GM23338 (cell line): ENCODE results near the gene EIF2D. TPM values are rescaled to one million over a fixed set of nuclear protein-coding genes. Genes with fewer than 3 reads are reported as not detected.

ENCODE experiments used
- ATAC-seq: fragments of 200-7000 bp; cut with Tn5 transposase; 3 replicates; pipeline ENCODE4 v1.9.1; 2020
- DNase-seq: peaks from one replicate; pipeline ENCODE4 v3.0.0-alpha.2; 2015; ENCODE audit warnings: low spot score
- H2AFZ ChIP-seq: fragments of 200-600 bp; sonication (generic); 2 replicates; pipeline ENCODE4 v1.8.0; 2016; ENCODE audit warnings: antibody characterized with exemption, mild to moderate bottlenecking, moderate library complexity
- H3F3A ChIP-seq: fragments of 200-600 bp; sonication (generic); replicated peaks from 2 replicates; pipeline ENCODE4 v1.8.0; 2017; ENCODE audit warnings: antibody characterized with exemption, mixed run types, low read depth
- H3K27ac ChIP-seq: fragments of 200-600 bp; sonication (generic); 2 replicates; pipeline ENCODE4 v1.6.1; 2016; ENCODE audit warnings: low read depth
- H3K27me3 ChIP-seq: fragments of 200-600 bp; sonication (generic); 2 replicates; pipeline ENCODE4 v1.8.0; 2016; ENCODE audit warnings: mild to moderate bottlenecking, mixed run types, moderate library complexity; ENCODE audit not compliant: insufficient read depth
- H3K36me3 ChIP-seq: fragments of 200-600 bp; sonication (generic); 2 replicates; pipeline ENCODE4 v1.8.0; 2016; ENCODE audit warnings: mild to moderate bottlenecking; ENCODE audit not compliant: insufficient read depth
- H3K4me1 ChIP-seq: fragments of 200-600 bp; sonication (generic); 2 replicates; pipeline ENCODE4 v1.8.0; 2016; ENCODE audit warnings: mild to moderate bottlenecking, moderate library complexity; ENCODE audit not compliant: insufficient read depth
- H3K4me2 ChIP-seq: fragments of 200-600 bp; sonication (generic); 2 replicates; pipeline ENCODE4 v1.7.1; 2017; ENCODE audit warnings: mixed run types
- H3K4me3 ChIP-seq: fragments of 200-600 bp; sonication (generic); 2 replicates; pipeline ENCODE4 v1.6.1; 2016; ENCODE audit warnings: mixed run types
- H3K79me2 ChIP-seq: fragments of 200-600 bp; sonication (generic); replicated peaks from 2 replicates; pipeline ENCODE4 v1.8.0; 2017; ENCODE audit warnings: mild to moderate bottlenecking; ENCODE audit not compliant: insufficient read depth
- H3K9me2 ChIP-seq: fragments of 200-600 bp; sonication (generic); 2 replicates; pipeline ENCODE4 v1.8.0; 2017; ENCODE audit not compliant: insufficient read depth
- H4K20me1 ChIP-seq: fragments of 200-600 bp; sonication (generic); replicated peaks from 2 replicates; pipeline ENCODE4 v1.8.0; 2017; ENCODE audit warnings: mild to moderate bottlenecking; ENCODE audit not compliant: insufficient read depth
- H3K27ac Mint-ChIP-seq: 2 replicates; pipeline ENCODE4 v1.8.0; 2020; ENCODE audit warnings: inconsistent platforms, mild to moderate bottlenecking, moderate library complexity, mixed read lengths
- H3K27me3 Mint-ChIP-seq: 3 replicates; pipeline ENCODE4 v1.8.0; 2022; ENCODE audit warnings: low read depth, mild to moderate bottlenecking, moderate library complexity, mixed read lengths, inconsistent platforms; ENCODE audit not compliant: insufficient read depth, poor library complexity
- H3K36me3 Mint-ChIP-seq: 3 replicates; pipeline ENCODE4 v1.8.0; 2021; ENCODE audit warnings: low read depth, mild to moderate bottlenecking, inconsistent platforms, moderate library complexity, mixed read lengths
- H3K4me1 Mint-ChIP-seq: 3 replicates; pipeline ENCODE4 v1.8.0; 2020; ENCODE audit warnings: mild to moderate bottlenecking, inconsistent platforms, mixed read lengths
- H3K4me3 Mint-ChIP-seq: 3 replicates; pipeline ENCODE4 v1.8.0; 2021; ENCODE audit warnings: moderate library complexity, mild to moderate bottlenecking, inconsistent platforms, mixed read lengths
- H3K9me3 Mint-ChIP-seq: 3 replicates; pipeline ENCODE4 v1.8.0; 2020; ENCODE audit warnings: moderate library complexity, mild to moderate bottlenecking, inconsistent platforms, mixed read lengths
- CTCF ChIP-seq, 2 experiments: fragments of 200-600 bp in 1 of 2; sonication (generic) in 1 of 2; conservative IDR thresholded peaks; 2 replicates each; pipeline versions ENCODE4 v1.5.1 to v1.6.1; 2016 to 2017; ENCODE audit warnings: antibody characterized with exemption in 2 of 2, low read depth in 2 of 2, mild to moderate bottlenecking in 2 of 2, moderate library complexity in 1 of 2
- EZH2 ChIP-seq: fragments of 200-600 bp; sonication (generic); IDR thresholded peaks from one replicate; pipeline ENCODE4 v1.8.0; 2017; ENCODE audit warnings: antibody characterized with exemption, mild to moderate bottlenecking, low read depth; ENCODE audit not compliant: unreplicated experiment
- EZH2phosphoT487 ChIP-seq: fragments of 200-600 bp; sonication (generic); IDR thresholded peaks from one replicate; pipeline ENCODE4 v1.8.1; 2018; ENCODE audit warnings: antibody characterized with exemption; ENCODE audit not compliant: unreplicated experiment
- JUNB ChIP-seq: IDR thresholded peaks from one replicate; pipeline ENCODE4 v1.6.1; 2016; ENCODE audit warnings: antibody characterized with exemption; ENCODE audit not compliant: unreplicated experiment
- NANOG ChIP-seq: IDR thresholded peaks from 2 replicates; pipeline ENCODE4 v1.6.1; 2016; ENCODE audit warnings: antibody characterized with exemption, borderline replicate concordance
- POLR2AphosphoS5 ChIP-seq: IDR thresholded peaks from 2 replicates; pipeline ENCODE4 v1.6.1; 2016; ENCODE audit warnings: antibody characterized with exemption, low read depth
- STAT1 ChIP-seq: IDR thresholded peaks from one replicate; pipeline ENCODE4 v1.6.1; 2016; ENCODE audit warnings: antibody characterized with exemption; ENCODE audit not compliant: unreplicated experiment
- ZNF331 ChIP-seq: fragments of 250-450 bp; sonication (Bioruptor Pico); IDR thresholded peaks from 2 replicates; pipeline ENCODE4 v1.5.0; 2020; ENCODE audit warnings: low read depth, mild to moderate bottlenecking, moderate library complexity
- ZNF462 ChIP-seq: fragments of 250-450 bp; sonication (Bioruptor Pico); IDR thresholded peaks from 2 replicates; pipeline ENCODE4 v1.5.0; 2020; ENCODE audit warnings: mild to moderate bottlenecking, moderate library complexity
- polyA plus RNA-seq: library from polyadenylated mRNA; unstranded; fragments of >200 nt; fragmentation: Nextera tagmentation; extraction: Ambion mirVana; gene quantifications from 2 replicates; pipeline ENCODE4 v1.2.1, GENCODE V29; 2016
- total RNA-seq: library from RNA; depleted of rRNA; stranded (reverse); fragments of >200 nt; shearing (Covaris generic); gene quantifications from 2 replicates; pipeline ENCODE4 v1.2.3, GENCODE V29; 2014

The EIF2D gene
- total and polyA plus RNA-seq, 2 experiments from 2014 or later, result 25.1 to 34.8 TPM

GRCh38 chr1:206596319-206596666 is 16.0 kb downstream of the EIF2D start:
- peaks cover 4% of the 10 kb centered on the region; the same call in 1 of the 3 replicates for H3K4me1 Mint-ChIP-seq
- H3K4me3 Mint-ChIP-seq, result no peak overlapping the region
- Histone ChIP-seq H3F3A (no peaks in the 10 kb centered on the region), H3K4me3 (no peak overlapping the region), H3K4me2 (no peak overlapping the region), H3K4me1 (no peaks in the 10 kb centered on the region), H2AFZ (no peak overlapping the region), H4K20me1 (peaks cover 6% of the 10 kb centered on the region; the same call in 1 of the 2 replicates), H3K27ac (no peak overlapping the region), H3K9me2 (no peaks in the 10 kb centered on the region), H3K79me2 (no peaks in the 10 kb centered on the region), H3K36me3 (peaks cover 19% of the 10 kb centered on the region), H3K27me3 (no peaks in the 10 kb centered on the region)
- no peaks in the 10 kb centered on the region for H3K9me3 Mint-ChIP-seq
- TF ChIP-seq NANOG, result no peak
- TF ChIP-seq POLR2AphosphoS5, result no peak
- no peak for TF ChIP-seq ZNF331 (CRISPR knock-in tag)
- TF ChIP-seq STAT1, result no peak
- TF ChIP-seq ZNF462 (CRISPR knock-in tag), result no peak
- TF ChIP-seq JUNB, result no peak
- no peak for TF ChIP-seq EZH2phosphoT487
- TF ChIP-seq CTCF (conservative IDR thresholded peaks at IDR 0.05; ENCODE audit: low read depth in 2 of 2), result no peak
- no peak for TF ChIP-seq EZH2
- H3K36me3 Mint-ChIP-seq, result peaks cover 53% of the 10 kb centered on the region
- no peak overlapping the region for H3K27ac Mint-ChIP-seq
- no peak for DNase-seq
- no peak for ATAC-seq
- H3K27me3 Mint-ChIP-seq, result peaks cover 4% of the 10 kb centered on the region
